GM18867 (cell line): ENCODE results near the gene RNF130.
"Not testable (repeated sequence)": the region's sequence is repeated elsewhere in the genome, so short reads cannot be mapped to it uniquely, and the experiment has no call there.

Source experiments
- ATAC-seq: cut with Tn5 transposase; IDR thresholded peaks from one replicate; pipeline ENCODE4 v1.9.1; 2021; ENCODE audit warnings: mild to moderate bottlenecking, moderate library complexity; ENCODE audit not compliant: unreplicated experiment

The RNF130 gene

GRCh38 chr5:179980767-179981166 lies 90.8 kb downstream of the RNF130 start:
- ATAC-seq, result no peak

GRCh38 chr5:179978792-179979191 lies 92.8 kb downstream of the RNF130 start:
- no peak for ATAC-seq

- no peak for ATAC-seq
Observed at GRCh38 chr5:179975713-179976134, 95.8 kb downstream of the RNF130 start.

- peak; percentile 88 for ATAC-seq
Observed at GRCh38 chr5:179974946-179975712, 96.4 kb downstream of the RNF130 start.

- ATAC-seq, result no peak
Observed at GRCh38 chr5:179974246-179974945, 97.2 kb downstream of the RNF130 start.

- ATAC-seq, result no peak
Observed at GRCh38 chr5:179973391-179973790, 98.2 kb downstream of the RNF130 start.

GRCh38 chr5:179969110-179969509 lies 102.4 kb downstream of the RNF130 start:
- ATAC-seq, result no peak

GRCh38 chr5:179967489-179967888 lies 104.1 kb downstream of the RNF130 start:
- ATAC-seq, result no peak

GRCh38 chr5:179964015-179964414 lies 107.5 kb downstream of the RNF130 start:
- ATAC-seq, result no peak

- ATAC-seq, result no peak
Observed at GRCh38 chr5:179963375-179963774, 108.2 kb downstream of the RNF130 start.

GRCh38 chr5:179960204-179960831 lies 111.2 kb downstream of the RNF130 start:
- ATAC-seq, result no peak

GRCh38 chr5:179959641-179960040 lies 111.9 kb downstream of the RNF130 start:
- ATAC-seq, result no peak

GRCh38 chr5:179959118-179959517 lies 112.4 kb downstream of the RNF130 start:
- not testable (repeated sequence) for ATAC-seq

GRCh38 chr5:179955630-179956029 lies 115.9 kb downstream of the RNF130 start:
- no peak for ATAC-seq

GRCh38 chr5:179955062-179955461 lies 116.5 kb downstream of the RNF130 start:
- ATAC-seq, result no peak

- no peak for ATAC-seq
Observed at GRCh38 chr5:179954434-179954833, 117.1 kb downstream of the RNF130 start.

GRCh38 chr5:179953987-179954386 lies 117.6 kb downstream of the RNF130 start:
- ATAC-seq, result no peak

GRCh38 chr5:179936976-179937681 lies 134.4 kb downstream of the RNF130 start:
- no peak for ATAC-seq

- ATAC-seq, result no peak
Observed at GRCh38 chr5:179930788-179931473, 140.6 kb downstream of the RNF130 start.

GRCh38 chr5:179927824-179928223 lies 143.7 kb downstream of the RNF130 start:
- ATAC-seq, result no peak

- ATAC-seq, result no peak
Observed at GRCh38 chr5:179926657-179927056, 144.9 kb downstream of the RNF130 start.
